Gastroesophageal sphincter (tissue), 3 donors: Measurements from ENCODE around the gene MBD6.

Source experiments
- CTCF ChIP-seq, 4 experiments: fragments of 200-600 bp in 2 of 4; fragments of 450-650 bp in 2 of 4; sonication (generic) in 1 of 4; IDR thresholded peaks; one replicate each; pipeline ENCODE4 v1.5.1; 2017 to 2019; ENCODE audit warnings: antibody characterized with exemption in 4 of 4, mild to moderate bottlenecking in 2 of 4, moderate library complexity in 2 of 4
- POLR2A ChIP-seq, 2 donors: fragments of 450-650 bp; IDR thresholded peaks; one replicate each; pipeline ENCODE4 v1.6.1; 2017; ENCODE audit warnings: antibody characterized with exemption in 2 of 2, mild to moderate bottlenecking in 2 of 2, moderate library complexity in 1 of 2

- no peak for TF ChIP-seq POLR2A (IDR thresholded peaks at IDR 0.05)
- no peak for TF ChIP-seq CTCF (IDR thresholded peaks at IDR 0.05)
Observed at GRCh38 chr12:57574795-57575194, 52.2 kb downstream of the MBD6 start.
